ENCODE results near the gene TAF1C. TPM values are rescaled to one million over a fixed set of nuclear protein-coding genes. Genes with fewer than 3 reads are reported as not detected.

The TAF1C gene
- total RNA-seq, 1 experiment from 2014 or later = 31.9 TPM

DNA sequence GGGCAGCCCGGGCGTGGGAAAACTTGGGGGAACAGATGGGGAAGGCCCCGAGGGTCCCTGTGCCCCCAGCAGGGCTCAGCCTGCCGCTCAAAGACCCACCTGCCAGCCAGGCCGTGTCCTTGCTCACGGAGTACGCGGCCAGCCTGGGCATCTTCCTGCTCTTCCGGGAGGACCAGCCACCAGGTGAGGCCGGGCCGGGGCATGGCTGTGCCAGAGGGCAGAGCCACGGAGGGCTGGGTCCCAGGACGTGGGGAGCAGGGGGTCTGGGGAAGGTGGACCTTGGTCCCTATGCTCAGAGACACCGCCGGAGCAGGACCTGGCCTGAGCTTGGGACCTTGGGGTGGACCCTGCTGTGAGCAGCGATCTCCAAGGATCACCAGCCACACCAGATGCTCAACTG lies 4.6 kb upstream of the TAF1C start:
- BruUV-seq (replicated peaks) = no TSS peak
- Histone ChIP-seq H3K9me3 (ENCODE audit: control insufficient read depth, insufficient read depth, low read depth, low read length) (no peaks in the 10 kb centered on the region), H3K36me3 (ENCODE audit: control insufficient read depth, insufficient read depth, low read length) (peaks cover 1% of the 10 kb centered on the region; the same call in 1 of the 2 replicates), H3K27ac (ENCODE audit: low read length) (no peak overlapping the region), H3K4me3 (ENCODE audit: low read depth in 2 of 2, low read length in 2 of 2) (no peak overlapping the region), H3K4me1 (ENCODE audit: control insufficient read depth, insufficient read depth, low read length) (no peaks in the 10 kb centered on the region), H3K27me3 (ENCODE audit: control insufficient read depth, insufficient read depth, low read length) (no peaks in the 10 kb centered on the region)
- ChIA-PET CTCF (no interaction called here), POLR2A (no interaction called here)
- in situ Hi-C loops (cut with HindIII; ENCODE audit: low pct_unique_long_range_greater_than_20kb, low sequenced_read_pairs) (no loop called here), intact Hi-C loops (cut with micrococcal nuclease; ENCODE audit: unreplicated experiment) (no loop called here)
- TF ChIP-seq POLR2AphosphoS5 (IDR thresholded peaks at IDR 0.05; ENCODE audit: low read depth, low read length) = no peak
- TF ChIP-seq TCF7L2 (IDR thresholded peaks at IDR 0.05; ENCODE audit: low read depth, low read length) = no peak
- no peak for TF ChIP-seq SIN3A (IDR thresholded peaks at IDR 0.05; ENCODE audit: borderline replicate concordance, insufficient read depth, low read depth, low read length)
- no peak for TF ChIP-seq CTCF (IDR thresholded peaks at IDR 0.05)
- TF ChIP-seq REST (IDR thresholded peaks at IDR 0.05; ENCODE audit: insufficient read depth in 1 of 2, low read depth in 2 of 2, low read length in 1 of 2) = no peak
- ATAC-seq (no peak), DNase-seq (ENCODE audit: low read depth, low spot score) (no peak)

DNA sequence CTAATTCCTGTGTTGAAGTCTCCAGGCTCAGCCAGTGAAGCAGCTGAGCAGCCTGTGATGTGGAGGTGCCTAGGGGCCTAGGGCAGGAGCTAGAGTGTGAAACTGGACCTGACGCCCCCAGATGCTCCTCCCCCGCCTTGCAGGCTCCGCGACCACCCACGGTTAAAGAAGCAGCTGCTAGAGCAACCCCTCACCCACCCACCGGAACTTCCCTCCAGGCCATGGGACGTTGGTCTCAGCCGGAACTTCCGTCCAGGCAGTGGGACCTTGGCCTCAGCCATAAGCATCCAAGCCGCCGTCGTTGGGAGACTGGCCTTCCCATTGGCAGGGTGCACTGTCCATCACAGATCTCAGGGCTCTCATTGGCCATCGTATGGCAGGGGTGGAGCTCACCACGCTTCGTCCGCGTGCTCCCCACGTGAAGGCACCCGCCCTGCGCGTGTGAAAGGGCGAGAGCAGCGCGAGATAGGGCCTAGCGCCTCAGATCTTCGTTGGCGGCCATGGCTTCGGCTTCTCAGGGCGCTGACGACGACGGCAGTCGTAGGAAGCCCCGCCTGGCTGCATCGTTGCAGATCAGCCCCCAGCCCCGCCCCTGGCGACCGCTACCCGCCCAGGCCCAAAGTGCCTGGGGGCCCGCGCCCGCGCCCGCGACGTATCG lies 4.0 kb upstream of the TAF1C start, which contains the start of gene ADAD2:
Gene ADAD2, plus strand, starts transcription at position 427 of the 658 bp plus-strand sequence. Its CDS starts 74 bp downstream, at position 501.
- Histone ChIP-seq H3K4me3 (ENCODE audit: low read depth in 2 of 2, low read length in 2 of 2) (no peak within 1 kb of the TSS), H3K36me3 (ENCODE audit: control insufficient read depth, insufficient read depth, low read length) (peaks cover 4% of the 10 kb centered on the region; the same call in 1 of the 2 replicates), H3K4me1 (ENCODE audit: control insufficient read depth, insufficient read depth, low read length) (no peaks in the 10 kb centered on the region), H3K9me3 (ENCODE audit: control insufficient read depth, insufficient read depth, low read depth, low read length) (no peaks in the 10 kb centered on the region), H3K27ac (ENCODE audit: low read length) (no peak within 1 kb of the TSS), H3K27me3 (ENCODE audit: control insufficient read depth, insufficient read depth, low read length) (no peaks in the 10 kb centered on the region)
- no peak for TF ChIP-seq SIN3A (IDR thresholded peaks at IDR 0.05; ENCODE audit: borderline replicate concordance, insufficient read depth, low read depth, low read length)
- no peak for TF ChIP-seq TCF7L2 (IDR thresholded peaks at IDR 0.05; ENCODE audit: low read depth, low read length)
- no peak for TF ChIP-seq CTCF (IDR thresholded peaks at IDR 0.05)
- no peak for TF ChIP-seq POLR2AphosphoS5 (IDR thresholded peaks at IDR 0.05; ENCODE audit: low read depth, low read length)
- TF ChIP-seq REST (IDR thresholded peaks at IDR 0.05; ENCODE audit: insufficient read depth in 1 of 2, low read depth in 2 of 2, low read length in 1 of 2) = no peak
- POLR2A ChIA-PET = no interaction called here
- intact Hi-C loops (cut with micrococcal nuclease; ENCODE audit: unreplicated experiment) = no loop called here
- in situ Hi-C loops (cut with HindIII; ENCODE audit: low pct_unique_long_range_greater_than_20kb, low sequenced_read_pairs) = no loop called here
- ATAC-seq (no peak), DNase-seq (ENCODE audit: low read depth, low spot score) (no peak)
- BruUV-seq (replicated peaks) = no TSS peak
- CTCF ChIA-PET = no interaction called here
